ENCODE results near the gene CDK6. TPM values are rescaled to one million over a fixed set of nuclear protein-coding genes. Genes with fewer than 3 reads are reported as not detected.

The CDK6 gene
- total and polyA plus RNA-seq, 9 of the 15 experiments (the other 6 are each of a cell fraction or from before 2014, with no cell fraction given) = 7.6 to 109 (median 44.4) TPM

- peak; percentile 61 for FAIRE-seq
- Histone ChIP-seq H2AFZ (ENCODE audit: low read depth, low read length) (no peak overlapping the region), H3K9me3 (replicated peaks; ENCODE audit: control insufficient read depth, insufficient read depth, low read depth, low read length) (peaks cover 4% of the 10 kb centered on the region; the same call in 1 of the 2 replicates), H3K4me1 (replicated peaks in 1 of 2; ENCODE audit: control insufficient read depth in 2 of 2, insufficient read depth in 2 of 2, low read length in 2 of 2) (peaks cover 4 to 31% of the 10 kb centered on the region in 2 experiments; a peak in 3 of 5 replicates), H3K27me3 (ENCODE audit: control insufficient read depth in 2 of 2, insufficient read depth in 2 of 2, low read length in 2 of 2) (no peaks in the 10 kb centered on the region), H3K9me1 (ENCODE audit: control insufficient read depth, insufficient read depth, low read length) (no peaks in the 10 kb centered on the region), H3K4me3 (no peak overlapping the region), H3K36me3 (ENCODE audit: control insufficient read depth, insufficient read depth, low read length) (peaks cover 64% of the 10 kb centered on the region), H3K4me2 (ENCODE audit: insufficient read depth, low read length) (peak overlapping the region; percentile 70), H3K79me2 (ENCODE audit: control insufficient read depth, insufficient read depth, low read length) (peaks cover 99% of the 10 kb centered on the region), H3K9ac (ENCODE audit: insufficient read depth in 1 of 2, low read depth in 2 of 2, low read length in 2 of 2) (peak overlapping the region in 1 of 2 experiments; percentile 39; a peak in 1 of 4 replicates), H3K27ac (ENCODE audit: extremely low read depth, low read depth, low read length) (no peak overlapping the region), H4K20me1 (replicated peaks; ENCODE audit: control insufficient read depth, insufficient read depth, low read length) (0 out of 2 replicates have a peak, but pooled peaks cover 9% of the 10 kb centered on the region)
- no peak for ATAC-seq
- TSS peak; percentile 5 for BruUV-seq (replicated peaks)
- TF ChIP-seq, protein P1, sequence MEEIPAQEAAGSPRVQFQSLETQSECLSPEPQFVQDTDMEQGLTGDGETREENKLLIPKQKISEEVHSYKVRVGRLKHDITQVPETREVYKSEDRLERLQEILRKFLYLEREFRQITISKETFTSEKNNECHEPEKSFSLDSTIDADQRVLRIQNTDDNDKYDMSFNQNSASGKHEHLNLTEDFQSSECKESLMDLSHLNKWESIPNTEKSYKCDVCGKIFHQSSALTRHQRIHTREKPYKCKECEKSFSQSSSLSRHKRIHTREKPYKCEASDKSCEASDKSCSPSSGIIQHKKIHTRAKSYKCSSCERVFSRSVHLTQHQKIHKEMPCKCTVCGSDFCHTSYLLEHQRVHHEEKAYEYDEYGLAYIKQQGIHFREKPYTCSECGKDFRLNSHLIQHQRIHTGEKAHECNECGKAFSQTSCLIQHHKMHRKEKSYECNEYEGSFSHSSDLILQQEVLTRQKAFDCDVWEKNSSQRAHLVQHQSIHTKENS (CRISPR knock-in tag; IDR thresholded peaks at IDR 0.05) = no peak
- TF ChIP-seq TRIM24 (IDR thresholded peaks at IDR 0.05) = no peak
- no peak for TF ChIP-seq ZNF75A (CRISPR knock-in tag; IDR thresholded peaks at IDR 0.05)
- TF ChIP-seq TBP (optimal IDR thresholded peaks at IDR 0.05; ENCODE audit: low read depth, low read length) = no peak
- 0 out of 2 replicates have a peak, but pooled peaks have one; percentile 10 for TF ChIP-seq ZNF316 (IDR thresholded peaks at IDR 0.05)
- TF ChIP-seq, protein P2, sequence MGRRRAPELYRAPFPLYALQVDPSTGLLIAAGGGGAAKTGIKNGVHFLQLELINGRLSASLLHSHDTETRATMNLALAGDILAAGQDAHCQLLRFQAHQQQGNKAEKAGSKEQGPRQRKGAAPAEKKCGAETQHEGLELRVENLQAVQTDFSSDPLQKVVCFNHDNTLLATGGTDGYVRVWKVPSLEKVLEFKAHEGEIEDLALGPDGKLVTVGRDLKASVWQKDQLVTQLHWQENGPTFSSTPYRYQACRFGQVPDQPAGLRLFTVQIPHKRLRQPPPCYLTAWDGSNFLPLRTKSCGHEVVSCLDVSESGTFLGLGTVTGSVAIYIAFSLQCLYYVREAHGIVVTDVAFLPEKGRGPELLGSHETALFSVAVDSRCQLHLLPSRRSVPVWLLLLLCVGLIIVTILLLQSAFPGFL (CRISPR knock-in tag; IDR thresholded peaks at IDR 0.05) = no peak
- TF ChIP-seq, protein P3, sequence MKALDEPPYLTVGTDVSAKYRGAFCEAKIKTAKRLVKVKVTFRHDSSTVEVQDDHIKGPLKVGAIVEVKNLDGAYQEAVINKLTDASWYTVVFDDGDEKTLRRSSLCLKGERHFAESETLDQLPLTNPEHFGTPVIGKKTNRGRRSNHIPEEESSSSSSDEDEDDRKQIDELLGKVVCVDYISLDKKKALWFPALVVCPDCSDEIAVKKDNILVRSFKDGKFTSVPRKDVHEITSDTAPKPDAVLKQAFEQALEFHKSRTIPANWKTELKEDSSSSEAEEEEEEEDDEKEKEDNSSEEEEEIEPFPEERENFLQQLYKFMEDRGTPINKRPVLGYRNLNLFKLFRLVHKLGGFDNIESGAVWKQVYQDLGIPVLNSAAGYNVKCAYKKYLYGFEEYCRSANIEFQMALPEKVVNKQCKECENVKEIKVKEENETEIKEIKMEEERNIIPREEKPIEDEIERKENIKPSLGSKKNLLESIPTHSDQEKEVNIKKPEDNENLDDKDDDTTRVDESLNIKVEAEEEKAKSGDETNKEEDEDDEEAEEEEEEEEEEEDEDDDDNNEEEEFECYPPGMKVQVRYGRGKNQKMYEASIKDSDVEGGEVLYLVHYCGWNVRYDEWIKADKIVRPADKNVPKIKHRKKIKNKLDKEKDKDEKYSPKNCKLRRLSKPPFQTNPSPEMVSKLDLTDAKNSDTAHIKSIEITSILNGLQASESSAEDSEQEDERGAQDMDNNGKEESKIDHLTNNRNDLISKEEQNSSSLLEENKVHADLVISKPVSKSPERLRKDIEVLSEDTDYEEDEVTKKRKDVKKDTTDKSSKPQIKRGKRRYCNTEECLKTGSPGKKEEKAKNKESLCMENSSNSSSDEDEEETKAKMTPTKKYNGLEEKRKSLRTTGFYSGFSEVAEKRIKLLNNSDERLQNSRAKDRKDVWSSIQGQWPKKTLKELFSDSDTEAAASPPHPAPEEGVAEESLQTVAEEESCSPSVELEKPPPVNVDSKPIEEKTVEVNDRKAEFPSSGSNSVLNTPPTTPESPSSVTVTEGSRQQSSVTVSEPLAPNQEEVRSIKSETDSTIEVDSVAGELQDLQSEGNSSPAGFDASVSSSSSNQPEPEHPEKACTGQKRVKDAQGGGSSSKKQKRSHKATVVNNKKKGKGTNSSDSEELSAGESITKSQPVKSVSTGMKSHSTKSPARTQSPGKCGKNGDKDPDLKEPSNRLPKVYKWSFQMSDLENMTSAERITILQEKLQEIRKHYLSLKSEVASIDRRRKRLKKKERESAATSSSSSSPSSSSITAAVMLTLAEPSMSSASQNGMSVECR (CRISPR knock-in tag; IDR thresholded peaks at IDR 0.05) = no peak
- no peak for TF ChIP-seq ZNF408 (CRISPR knock-in tag; IDR thresholded peaks at IDR 0.05; ENCODE audit: low read depth)
- in situ Hi-C loops (cut with MboI) = no loop called here
- POLR2A ChIA-PET = interaction anchor here (0.8 to 1.2 kb wide), 2 partner anchors 9 to 14 kb away, joined by 3 read pairs; no protein-coding TSS in a partner anchor
- 85% methylated on average over 7 of the region's 7 CpGs for WGBS (ENCODE audit: insufficient coverage, low coverage, missing lambda C conversion rate)
- intact Hi-C loops (cut with micrococcal nuclease) = loop anchor here (2.0 kb wide), 1 partner anchor 141 kb away; no protein-coding TSS in a partner anchor
- CTCF ChIA-PET (ENCODE audit: low intra/inter-chr PET ratio) = interaction anchor here (0.6 to 1.6 kb wide), 2 partner anchors 141 to 210 kb away, joined by 3 read pairs; no protein-coding TSS in a partner anchor
- no peak for DNase-seq (ENCODE audit: extremely low read depth in 1 of 4, low spot score in 3 of 4)
Measured at GRCh38 chr7:92831716-92832533, 4.4 kb downstream of the CDK6 start.

Measured in K562 (cell line).